Measurements from ENCODE around the gene OSM. TPM values are rescaled to one million over a fixed set of nuclear protein-coding genes. Genes with fewer than 3 reads are reported as not detected.

The OSM gene
- total RNA-seq, 1 experiment from 2014 or later: not detected

GRCh38 chr22:30245985-30246813 is 20.5 kb downstream of the OSM start, which contains the start of gene LIF:
Gene LIF, minus strand, starts transcription at chr22:30246759. Its CDS starts 64 bp downstream, at chr22:30246695.
- TF ChIP-seq, protein P1, sequence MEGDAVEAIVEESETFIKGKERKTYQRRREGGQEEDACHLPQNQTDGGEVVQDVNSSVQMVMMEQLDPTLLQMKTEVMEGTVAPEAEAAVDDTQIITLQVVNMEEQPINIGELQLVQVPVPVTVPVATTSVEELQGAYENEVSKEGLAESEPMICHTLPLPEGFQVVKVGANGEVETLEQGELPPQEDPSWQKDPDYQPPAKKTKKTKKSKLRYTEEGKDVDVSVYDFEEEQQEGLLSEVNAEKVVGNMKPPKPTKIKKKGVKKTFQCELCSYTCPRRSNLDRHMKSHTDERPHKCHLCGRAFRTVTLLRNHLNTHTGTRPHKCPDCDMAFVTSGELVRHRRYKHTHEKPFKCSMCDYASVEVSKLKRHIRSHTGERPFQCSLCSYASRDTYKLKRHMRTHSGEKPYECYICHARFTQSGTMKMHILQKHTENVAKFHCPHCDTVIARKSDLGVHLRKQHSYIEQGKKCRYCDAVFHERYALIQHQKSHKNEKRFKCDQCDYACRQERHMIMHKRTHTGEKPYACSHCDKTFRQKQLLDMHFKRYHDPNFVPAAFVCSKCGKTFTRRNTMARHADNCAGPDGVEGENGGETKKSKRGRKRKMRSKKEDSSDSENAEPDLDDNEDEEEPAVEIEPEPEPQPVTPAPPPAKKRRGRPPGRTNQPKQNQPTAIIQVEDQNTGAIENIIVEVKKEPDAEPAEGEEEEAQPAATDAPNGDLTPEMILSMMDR (IDR thresholded peaks at IDR 0.05): no peak
- TF ChIP-seq SIN3A (IDR thresholded peaks at IDR 0.05; ENCODE audit: borderline replicate concordance, insufficient read depth, low read depth, low read length): 0 out of 2 replicates have a peak, but pooled peaks have one; percentile 21
- TF ChIP-seq, protein P2, sequence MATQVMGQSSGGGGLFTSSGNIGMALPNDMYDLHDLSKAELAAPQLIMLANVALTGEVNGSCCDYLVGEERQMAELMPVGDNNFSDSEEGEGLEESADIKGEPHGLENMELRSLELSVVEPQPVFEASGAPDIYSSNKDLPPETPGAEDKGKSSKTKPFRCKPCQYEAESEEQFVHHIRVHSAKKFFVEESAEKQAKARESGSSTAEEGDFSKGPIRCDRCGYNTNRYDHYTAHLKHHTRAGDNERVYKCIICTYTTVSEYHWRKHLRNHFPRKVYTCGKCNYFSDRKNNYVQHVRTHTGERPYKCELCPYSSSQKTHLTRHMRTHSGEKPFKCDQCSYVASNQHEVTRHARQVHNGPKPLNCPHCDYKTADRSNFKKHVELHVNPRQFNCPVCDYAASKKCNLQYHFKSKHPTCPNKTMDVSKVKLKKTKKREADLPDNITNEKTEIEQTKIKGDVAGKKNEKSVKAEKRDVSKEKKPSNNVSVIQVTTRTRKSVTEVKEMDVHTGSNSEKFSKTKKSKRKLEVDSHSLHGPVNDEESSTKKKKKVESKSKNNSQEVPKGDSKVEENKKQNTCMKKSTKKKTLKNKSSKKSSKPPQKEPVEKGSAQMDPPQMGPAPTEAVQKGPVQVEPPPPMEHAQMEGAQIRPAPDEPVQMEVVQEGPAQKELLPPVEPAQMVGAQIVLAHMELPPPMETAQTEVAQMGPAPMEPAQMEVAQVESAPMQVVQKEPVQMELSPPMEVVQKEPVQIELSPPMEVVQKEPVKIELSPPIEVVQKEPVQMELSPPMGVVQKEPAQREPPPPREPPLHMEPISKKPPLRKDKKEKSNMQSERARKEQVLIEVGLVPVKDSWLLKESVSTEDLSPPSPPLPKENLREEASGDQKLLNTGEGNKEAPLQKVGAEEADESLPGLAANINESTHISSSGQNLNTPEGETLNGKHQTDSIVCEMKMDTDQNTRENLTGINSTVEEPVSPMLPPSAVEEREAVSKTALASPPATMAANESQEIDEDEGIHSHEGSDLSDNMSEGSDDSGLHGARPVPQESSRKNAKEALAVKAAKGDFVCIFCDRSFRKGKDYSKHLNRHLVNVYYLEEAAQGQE (IDR thresholded peaks at IDR 0.05; ENCODE audit: insufficient read depth in 1 of 2, low read depth in 2 of 2, low read length in 1 of 2): no peak
- 0 out of 2 replicates have a peak, but pooled peaks have one; percentile 60 for TF ChIP-seq POLR2AphosphoS5 (IDR thresholded peaks at IDR 0.05; ENCODE audit: low read depth, low read length)
- TF ChIP-seq TCF7L2 (IDR thresholded peaks at IDR 0.05; ENCODE audit: low read depth, low read length): no peak; the same call in 1 of the 2 replicates
- H3K9me3 ChIP-seq (ENCODE audit: control insufficient read depth, insufficient read depth, low read depth, low read length): no peaks in the 10 kb centered on the region
- H3K4me1 ChIP-seq (ENCODE audit: control insufficient read depth, insufficient read depth, low read length): peaks cover 72% of the 10 kb centered on the region
- CTCF ChIA-PET: no interaction called here
- TSS peak; percentile 49 for BruUV-seq (replicated peaks)
- H3K27me3 ChIP-seq (ENCODE audit: control insufficient read depth, insufficient read depth, low read length): no peaks in the 10 kb centered on the region
- H3K4me3 ChIP-seq (ENCODE audit: low read depth in 2 of 2, low read length in 2 of 2): peak within 1 kb of the TSS; percentile 37 to 50
- in situ Hi-C loops (cut with HindIII; ENCODE audit: low pct_unique_long_range_greater_than_20kb, low sequenced_read_pairs): no loop called here
- POLR2A ChIA-PET: interaction anchor here (0.6 to 0.7 kb wide), 3 partner anchors 44 to 171 kb away, joined by 3 to 8 read pairs (median 5); no protein-coding TSS in a partner anchor
- DNase-seq (ENCODE audit: low read depth, low spot score) (no peak), ATAC-seq (peak; percentile 10)
- peak within 1 kb of the TSS; percentile 95 for H3K27ac ChIP-seq (ENCODE audit: low read length)
- intact Hi-C loops (cut with micrococcal nuclease; ENCODE audit: unreplicated experiment): loop anchor here (5.0 kb wide), 1 partner anchor 34 kb away; no protein-coding TSS in a partner anchor
- no peaks in the 10 kb centered on the region; the same call in 1 of the 2 replicates for H3K36me3 ChIP-seq (ENCODE audit: control insufficient read depth, insufficient read depth, low read length)

- no peaks in the 10 kb centered on the region for H3K27me3 ChIP-seq (ENCODE audit: control insufficient read depth, insufficient read depth, low read length)
- H3K27ac ChIP-seq (ENCODE audit: low read length): peak overlapping the region; percentile 95
- DNase-seq (ENCODE audit: low read depth, low spot score) (no peak), ATAC-seq (peak; percentile 3; the same call in 1 of the 2 replicates)
- no peaks in the 10 kb centered on the region; the same call in 1 of the 2 replicates for H3K36me3 ChIP-seq (ENCODE audit: control insufficient read depth, insufficient read depth, low read length)
- intact Hi-C loops (cut with micrococcal nuclease; ENCODE audit: unreplicated experiment): loop anchor here (5.0 kb wide), 1 partner anchor 33 kb away; no protein-coding TSS in a partner anchor
- H3K4me3 ChIP-seq (ENCODE audit: low read depth in 2 of 2, low read length in 2 of 2): peak overlapping the region; percentile 37 to 50
- in situ Hi-C loops (cut with HindIII; ENCODE audit: low pct_unique_long_range_greater_than_20kb, low sequenced_read_pairs): no loop called here
- H3K9me3 ChIP-seq (ENCODE audit: control insufficient read depth, insufficient read depth, low read depth, low read length): no peaks in the 10 kb centered on the region
- ChIA-PET POLR2A (interaction anchor here (0.5 to 0.6 kb wide), 3 partner anchors 45 to 204 kb away, joined by 3 to 8 read pairs (median 5); no protein-coding TSS in a partner anchor), CTCF (no interaction called here)
- H3K4me1 ChIP-seq (ENCODE audit: control insufficient read depth, insufficient read depth, low read length): peaks cover 75% of the 10 kb centered on the region
- no TSS peak for BruUV-seq (replicated peaks)
- TF ChIP-seq, protein P2 (IDR thresholded peaks at IDR 0.05; ENCODE audit: insufficient read depth in 1 of 2, low read depth in 2 of 2, low read length in 1 of 2): no peak
- no peak for TF ChIP-seq SIN3A (IDR thresholded peaks at IDR 0.05; ENCODE audit: borderline replicate concordance, insufficient read depth, low read depth, low read length)
Observed at GRCh38 chr22:30245181-30245984, 21.3 kb downstream of the OSM start.
